Cardiac muscle cell (in vitro differentiated cells and primary cell): Measurements from ENCODE around the gene EIF4E3. TPM values are rescaled to one million over a fixed set of nuclear protein-coding genes. Genes with fewer than 3 reads are reported as not detected.

Experiments
- DNase-seq, 2 donors: peaks; one replicate each; pipeline versions ENCODE4 v3.0.0 to v3.0.0-alpha.2; 2010 to 2017; ENCODE audit warnings: low read depth in 1 of 2, low spot score in 1 of 2
- H3K27ac ChIP-seq: fragments of 200-600 bp; sonication (generic); 2 replicates; pipeline ENCODE4 v1.5.1; 2016
- H3K27me3 ChIP-seq: fragments of 200-600 bp; sonication (generic); 2 replicates; pipeline ENCODE4 v1.6.0; 2016; ENCODE audit warnings: control low read depth
- H3K36me3 ChIP-seq: fragments of 200-600 bp; sonication (generic); 2 replicates; pipeline ENCODE4 v1.5.1; 2016; ENCODE audit warnings: control low read depth
- H3K4me1 ChIP-seq: fragments of 200-600 bp; sonication (generic); 2 replicates; pipeline ENCODE4 v1.8.1; 2017; ENCODE audit warnings: low read depth, mild to moderate bottlenecking, mixed run types
- H3K4me3 ChIP-seq: fragments of 200-600 bp; sonication (generic); 2 replicates; pipeline ENCODE4 v1.5.1; 2016; ENCODE audit warnings: mild to moderate bottlenecking
- H3K9me3 ChIP-seq: fragments of 200-600 bp; sonication (generic); 2 replicates; pipeline ENCODE4 v1.5.1; 2017; ENCODE audit warnings: low read depth, mild to moderate bottlenecking, control low read depth
- polyA plus RNA-seq: library from polyadenylated mRNA; unstranded; fragments of >200 nt; fragmentation: Nextera tagmentation; extraction: Ambion mirVana; gene quantifications from 2 replicates; pipeline ENCODE4 v1.2.1, GENCODE V29; 2016
- total RNA-seq: library from RNA; depleted of rRNA; stranded (reverse); fragments of >200 nt; gene quantifications from 2 replicates; pipeline ENCODE4 v1.2.3, GENCODE V29; 2016
- TF ChIP-seq, protein P1 (sequence below): IDR thresholded peaks from 2 replicates; pipeline ENCODE4 v1.5.1; 2012; ENCODE audit warnings: low read depth, mild to moderate bottlenecking, low read length

Gene EIF4E3
- total and polyA plus RNA-seq, 2 experiments from 2014 or later: 4.3 to 10.5 TPM

DNA sequence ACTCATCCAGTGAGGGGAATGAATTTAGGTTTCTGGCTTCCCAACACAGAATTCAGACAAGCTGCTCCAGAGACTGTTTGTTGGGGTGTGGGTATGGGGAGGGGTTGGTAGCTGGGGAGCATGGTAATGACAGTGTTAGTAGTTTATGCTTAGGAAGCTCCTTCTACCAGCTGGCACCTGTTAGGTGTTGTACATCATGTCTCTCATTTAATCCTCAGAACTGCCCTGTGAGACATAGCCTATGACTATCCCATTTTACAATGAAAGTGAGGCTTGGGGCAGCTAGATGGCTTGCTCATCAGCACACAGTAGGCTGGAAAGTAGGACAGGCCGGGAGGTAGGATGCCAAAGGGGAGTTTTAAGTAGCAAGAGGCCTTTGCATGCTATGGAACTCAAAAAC is 2.5 kb downstream of the EIF4E3 start:
- H3K27me3 ChIP-seq: peaks cover 49% of the 10 kb centered on the region
- H3K27ac ChIP-seq: no peak overlapping the region
- no peaks in the 10 kb centered on the region for H3K4me1 ChIP-seq
- TF ChIP-seq, protein P1, sequence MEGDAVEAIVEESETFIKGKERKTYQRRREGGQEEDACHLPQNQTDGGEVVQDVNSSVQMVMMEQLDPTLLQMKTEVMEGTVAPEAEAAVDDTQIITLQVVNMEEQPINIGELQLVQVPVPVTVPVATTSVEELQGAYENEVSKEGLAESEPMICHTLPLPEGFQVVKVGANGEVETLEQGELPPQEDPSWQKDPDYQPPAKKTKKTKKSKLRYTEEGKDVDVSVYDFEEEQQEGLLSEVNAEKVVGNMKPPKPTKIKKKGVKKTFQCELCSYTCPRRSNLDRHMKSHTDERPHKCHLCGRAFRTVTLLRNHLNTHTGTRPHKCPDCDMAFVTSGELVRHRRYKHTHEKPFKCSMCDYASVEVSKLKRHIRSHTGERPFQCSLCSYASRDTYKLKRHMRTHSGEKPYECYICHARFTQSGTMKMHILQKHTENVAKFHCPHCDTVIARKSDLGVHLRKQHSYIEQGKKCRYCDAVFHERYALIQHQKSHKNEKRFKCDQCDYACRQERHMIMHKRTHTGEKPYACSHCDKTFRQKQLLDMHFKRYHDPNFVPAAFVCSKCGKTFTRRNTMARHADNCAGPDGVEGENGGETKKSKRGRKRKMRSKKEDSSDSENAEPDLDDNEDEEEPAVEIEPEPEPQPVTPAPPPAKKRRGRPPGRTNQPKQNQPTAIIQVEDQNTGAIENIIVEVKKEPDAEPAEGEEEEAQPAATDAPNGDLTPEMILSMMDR: no peak
- H3K9me3 ChIP-seq: no peaks in the 10 kb centered on the region
- DNase-seq: no peak
- no peak overlapping the region for H3K4me3 ChIP-seq
- no peaks in the 10 kb centered on the region for H3K36me3 ChIP-seq

DNA sequence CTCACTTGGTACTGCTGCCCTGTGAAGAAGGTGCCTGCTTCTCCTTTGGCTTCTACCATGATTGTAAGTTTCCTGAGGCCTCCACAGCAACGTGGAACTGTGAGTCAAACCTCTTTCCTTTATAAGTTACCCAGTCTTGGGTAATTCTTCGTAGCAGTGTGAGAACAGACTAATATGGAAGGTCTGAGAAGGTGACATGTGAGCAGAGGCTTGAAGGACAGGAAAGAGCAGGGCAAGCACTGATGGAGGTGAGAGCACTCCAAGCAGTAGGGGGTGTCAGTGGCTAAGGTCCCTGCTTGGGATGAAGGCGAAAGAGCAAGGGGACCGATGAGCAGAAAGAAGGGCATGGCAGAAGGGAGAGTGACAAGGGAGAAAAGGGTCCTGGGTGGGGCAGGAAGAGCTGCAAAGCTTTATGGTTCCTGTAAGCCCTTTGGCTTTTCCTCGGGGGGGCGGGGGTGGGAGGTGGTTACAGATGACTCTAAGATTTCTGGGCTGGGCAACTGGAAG is 3.5 kb downstream of the EIF4E3 start:
- DNase-seq: no peak
- Histone ChIP-seq H3K4me1 (no peaks in the 10 kb centered on the region), H3K4me3 (no peak overlapping the region), H3K9me3 (no peaks in the 10 kb centered on the region), H3K36me3 (no peaks in the 10 kb centered on the region), H3K27me3 (peaks cover 41% of the 10 kb centered on the region), H3K27ac (no peak overlapping the region)
- TF ChIP-seq, protein P1: no peak

DNA sequence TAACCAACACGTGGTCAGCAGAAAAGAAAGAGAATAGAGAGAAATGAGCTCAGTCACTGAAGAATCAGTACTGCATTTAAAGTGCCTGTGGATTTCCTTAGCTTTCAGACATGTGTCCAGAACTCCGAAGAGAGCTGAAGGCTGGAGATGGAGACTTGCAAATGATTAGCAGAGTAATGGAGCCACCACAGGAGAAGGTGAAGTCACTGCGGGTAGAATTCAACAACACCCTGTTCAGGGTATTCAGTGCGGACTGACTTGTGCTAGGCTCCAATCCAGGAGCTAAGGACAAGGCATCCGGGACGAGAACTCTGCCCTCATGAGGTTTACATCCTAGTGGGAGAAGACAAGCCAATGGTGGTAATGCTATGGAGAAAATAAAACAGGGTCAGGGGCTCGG is 4.2 kb downstream of the EIF4E3 start:
- Histone ChIP-seq H3K4me3 (no peak overlapping the region), H3K9me3 (no peaks in the 10 kb centered on the region), H3K27me3 (peaks cover 34% of the 10 kb centered on the region), H3K4me1 (no peaks in the 10 kb centered on the region), H3K36me3 (no peaks in the 10 kb centered on the region), H3K27ac (no peak overlapping the region)
- TF ChIP-seq, protein P1: no peak
- DNase-seq: no peak

DNA sequence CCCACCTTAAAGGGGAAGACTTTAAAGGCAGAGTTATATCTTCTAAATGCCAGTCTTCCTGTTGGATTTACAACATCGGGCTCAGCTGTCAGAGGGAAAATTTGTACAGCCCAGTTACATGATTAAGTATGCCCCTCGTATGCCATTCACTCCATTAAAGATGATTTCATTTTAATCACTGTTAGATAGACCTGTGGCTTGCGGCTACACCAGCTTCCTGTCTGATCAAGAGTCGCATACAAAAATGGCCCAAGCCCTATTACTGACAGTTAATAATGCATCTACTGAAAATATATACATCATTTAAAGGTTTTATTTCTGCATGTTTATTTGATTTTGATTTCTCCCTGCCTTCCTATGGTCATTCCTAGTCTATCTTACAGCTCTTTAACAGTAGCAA is 7.1 kb downstream of the EIF4E3 start:
- Histone ChIP-seq H3K4me1 (no peaks in the 10 kb centered on the region), H3K27ac (no peak overlapping the region), H3K27me3 (peaks cover 15% of the 10 kb centered on the region), H3K36me3 (no peaks in the 10 kb centered on the region), H3K4me3 (no peak overlapping the region), H3K9me3 (no peaks in the 10 kb centered on the region)
- TF ChIP-seq, protein P1: no peak
- DNase-seq: no peak

DNA sequence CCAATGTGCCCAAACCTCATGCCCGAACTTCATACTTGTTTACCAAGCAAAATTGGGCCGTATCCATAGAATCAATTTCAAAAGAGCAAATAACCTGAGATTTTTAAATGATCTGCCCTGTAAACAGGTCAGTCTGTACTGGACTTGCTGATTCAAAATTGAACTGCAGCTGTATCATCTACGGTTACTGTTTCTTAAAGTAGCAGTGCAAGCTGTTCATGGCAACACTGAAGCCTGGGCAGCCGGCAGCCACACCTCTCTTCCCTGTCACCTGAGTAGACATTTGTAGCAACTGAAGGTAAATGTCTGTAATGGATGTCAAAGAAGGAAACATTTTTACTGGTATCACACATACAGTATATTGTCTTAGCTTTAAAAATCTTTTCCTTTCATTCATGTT is 10.6 kb downstream of the EIF4E3 start:
- no peak for DNase-seq
- H3K4me1 ChIP-seq: no peaks in the 10 kb centered on the region
- no peaks in the 10 kb centered on the region for H3K9me3 ChIP-seq
- H3K27ac ChIP-seq: no peak overlapping the region
- H3K4me3 ChIP-seq: no peak overlapping the region
- TF ChIP-seq, protein P1: no peak
- H3K27me3 ChIP-seq: no peaks in the 10 kb centered on the region
- H3K36me3 ChIP-seq: no peaks in the 10 kb centered on the region

DNA sequence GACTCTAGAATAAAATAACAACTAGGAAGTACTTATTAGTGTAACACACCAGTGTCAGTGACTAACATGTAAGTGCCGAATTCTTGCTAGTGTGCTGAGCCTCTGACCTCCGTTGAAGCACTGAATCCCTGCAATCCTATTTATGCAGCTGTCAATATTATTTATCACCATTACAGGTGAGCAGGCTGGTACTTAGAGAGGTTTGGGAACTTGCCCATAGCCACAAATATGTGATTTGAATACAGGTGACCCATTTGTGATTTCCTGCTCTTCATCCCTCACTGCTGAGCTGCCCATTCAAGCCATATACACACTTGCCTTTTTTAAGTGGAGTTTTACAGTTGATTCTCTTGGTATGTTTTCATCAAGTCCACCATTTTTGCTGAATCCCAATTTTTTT is 12.2 kb downstream of the EIF4E3 start:
- H3K27me3 ChIP-seq: no peaks in the 10 kb centered on the region
- DNase-seq: no peak
- H3K4me1 ChIP-seq: no peaks in the 10 kb centered on the region
- H3K36me3 ChIP-seq: no peaks in the 10 kb centered on the region
- H3K9me3 ChIP-seq: no peaks in the 10 kb centered on the region
- no peak overlapping the region for H3K4me3 ChIP-seq
- H3K27ac ChIP-seq: no peak overlapping the region
- TF ChIP-seq, protein P1: no peak
